ENCODE results near the gene ETS1.

Gene ETS1

DNA sequence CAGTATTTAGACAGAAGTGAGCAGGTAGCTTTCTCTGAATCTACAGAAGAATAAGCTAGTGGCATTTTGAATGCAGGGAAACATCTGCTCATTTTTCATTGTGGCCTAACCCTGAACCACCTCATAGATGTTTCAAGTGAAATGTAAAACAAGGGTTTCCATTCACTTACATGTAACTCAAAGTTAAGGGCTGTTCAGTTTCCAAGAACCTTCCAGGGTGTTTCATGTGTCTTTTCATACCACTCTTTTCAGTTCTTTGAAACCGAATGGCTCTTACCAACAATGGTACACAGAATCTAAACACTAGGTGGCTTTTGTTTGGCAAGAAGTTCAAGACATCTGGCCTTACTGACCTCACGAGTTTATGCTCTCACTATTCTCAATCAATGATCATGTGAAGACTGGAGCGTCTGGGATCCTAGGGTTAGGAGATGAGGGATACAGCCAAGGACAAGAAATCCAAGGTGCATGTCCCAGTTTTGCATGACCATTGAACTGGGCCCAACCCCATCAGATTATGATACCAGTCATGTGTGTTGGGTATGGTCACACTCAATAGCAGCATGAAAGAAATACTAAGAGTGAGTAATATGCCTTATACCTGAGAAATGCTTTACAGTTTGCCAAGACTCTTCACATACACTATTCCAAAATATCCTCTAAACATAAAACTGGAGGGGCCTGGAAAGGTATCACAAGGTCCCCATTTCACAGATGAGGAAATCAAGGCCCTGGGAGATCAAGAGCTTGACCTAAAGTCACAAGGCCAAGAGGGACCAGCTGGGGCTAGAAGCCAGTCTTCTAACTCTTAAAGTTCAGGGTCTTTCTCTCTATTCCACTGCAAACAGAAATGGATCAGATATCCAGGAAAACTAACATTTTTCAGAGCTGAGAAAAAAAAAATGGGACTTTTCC lies 92.7 kb downstream of the ETS1 start:
- Histone ChIP-seq H3K4me1 (ENCODE audit: insufficient read depth, low read length, severe bottlenecking) (peaks cover 80% of the 10 kb centered on the region), H3K36me3 (ENCODE audit: insufficient read depth, low read length) (peaks cover 74% of the 10 kb centered on the region), H3K9me3 (ENCODE audit: low read length) (no peaks in the 10 kb centered on the region), H3K27ac (ENCODE audit: low read depth, low read length, poor library complexity, severe bottlenecking) (peak overlapping the region; percentile 38), H3K4me2 (ENCODE audit: low read length) (peak overlapping the region; percentile 2; the same call in 1 of the 2 replicates), H3K27me3 (ENCODE audit: insufficient read depth, low read length) (no peaks in the 10 kb centered on the region), H3K9ac (ENCODE audit: low read length) (no peak overlapping the region), H2AFZ (ENCODE audit: low read length) (no peak overlapping the region), H3K4me3 (ENCODE audit: low read depth, low read length, poor library complexity, severe bottlenecking) (no peak overlapping the region), H3K79me2 (ENCODE audit: insufficient read depth, low read length) (peaks cover 87% of the 10 kb centered on the region), H4K20me1 (ENCODE audit: insufficient read depth, low read length) (no peaks in the 10 kb centered on the region), H3F3A (ENCODE audit: insufficient read depth, low read length) (no peaks in the 10 kb centered on the region), H3K9me2 (ENCODE audit: low read depth, low read length) (no peaks in the 10 kb centered on the region)
- TF ChIP-seq CTCF (IDR thresholded peaks at IDR 0.05; ENCODE audit: low read length) (peak; percentile 12; the same call in 1 of the 2 replicates), EZH2 (IDR thresholded peaks at IDR 0.05; ENCODE audit: borderline replicate concordance, low read length) (no peak)

- no peak overlapping the region for H2AFZ ChIP-seq (ENCODE audit: low read length)
- H3K79me2 ChIP-seq (ENCODE audit: insufficient read depth, low read length), result peaks cover 76% of the 10 kb centered on the region
- no peaks in the 10 kb centered on the region for H3K9me2 ChIP-seq (ENCODE audit: low read depth, low read length)
- no peaks in the 10 kb centered on the region for H3K27me3 ChIP-seq (ENCODE audit: insufficient read depth, low read length)
- H3K27ac ChIP-seq (ENCODE audit: low read depth, low read length, poor library complexity, severe bottlenecking), result peak overlapping the region; percentile 48
- TF ChIP-seq CTCF (IDR thresholded peaks at IDR 0.05; ENCODE audit: low read length), result no peak
- no peak for TF ChIP-seq EZH2 (IDR thresholded peaks at IDR 0.05; ENCODE audit: borderline replicate concordance, low read length)
- no peaks in the 10 kb centered on the region for H4K20me1 ChIP-seq (ENCODE audit: insufficient read depth, low read length)
- H3K9me3 ChIP-seq (ENCODE audit: low read length), result no peaks in the 10 kb centered on the region
- H3K4me2 ChIP-seq (ENCODE audit: low read length), result no peak overlapping the region
- no peak overlapping the region for H3K4me3 ChIP-seq (ENCODE audit: low read depth, low read length, poor library complexity, severe bottlenecking)
- H3K4me1 ChIP-seq (ENCODE audit: insufficient read depth, low read length, severe bottlenecking), result peaks cover 74% of the 10 kb centered on the region
- no peaks in the 10 kb centered on the region for H3F3A ChIP-seq (ENCODE audit: insufficient read depth, low read length)
- no peak overlapping the region for H3K9ac ChIP-seq (ENCODE audit: low read length)
- H3K36me3 ChIP-seq (ENCODE audit: insufficient read depth, low read length), result peaks cover 75% of the 10 kb centered on the region
These were observed 93.8 kb downstream of the ETS1 start for GRCh38 chr11:128493570-128493965.

DNA sequence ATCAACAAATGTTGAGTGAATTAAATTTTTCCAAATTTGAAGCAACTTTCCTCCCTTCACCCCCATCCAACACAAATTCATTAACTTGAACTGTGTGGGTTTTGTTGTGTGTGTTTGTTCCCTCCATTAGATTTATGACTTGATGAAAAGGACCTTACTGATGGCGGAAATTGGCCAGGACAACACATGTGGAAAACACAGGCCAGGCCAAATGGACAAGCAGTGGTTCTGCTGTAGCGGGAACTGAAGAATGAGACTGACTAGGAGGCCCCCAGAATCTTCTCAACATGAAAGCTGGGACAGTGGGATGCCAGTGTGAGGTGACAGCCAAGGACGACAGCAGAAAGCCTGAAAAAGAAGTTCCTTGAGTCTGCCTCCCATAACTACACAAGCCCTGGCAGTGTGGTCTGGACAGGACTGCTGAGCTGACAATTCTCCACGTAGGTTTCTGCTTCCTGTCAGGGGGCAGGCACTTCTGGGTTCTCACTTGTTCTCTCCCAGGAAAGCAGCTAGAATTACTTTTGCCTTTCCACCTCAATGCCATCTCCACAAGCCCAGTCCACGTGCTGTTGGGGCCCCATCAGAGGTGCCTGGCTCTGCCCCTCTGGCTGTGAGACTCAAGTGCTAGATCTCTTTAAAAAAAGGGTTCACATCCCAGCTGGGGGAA lies 94.3 kb downstream of the ETS1 start:
- no peaks in the 10 kb centered on the region for H4K20me1 ChIP-seq (ENCODE audit: insufficient read depth, low read length)
- H3K9me2 ChIP-seq (ENCODE audit: low read depth, low read length), result no peaks in the 10 kb centered on the region
- no peaks in the 10 kb centered on the region for H3K27me3 ChIP-seq (ENCODE audit: insufficient read depth, low read length)
- peaks cover 76% of the 10 kb centered on the region for H3K36me3 ChIP-seq (ENCODE audit: insufficient read depth, low read length)
- no peak overlapping the region for H3K4me2 ChIP-seq (ENCODE audit: low read length)
- peaks cover 74% of the 10 kb centered on the region for H3K4me1 ChIP-seq (ENCODE audit: insufficient read depth, low read length, severe bottlenecking)
- no peak overlapping the region for H2AFZ ChIP-seq (ENCODE audit: low read length)
- H3K9me3 ChIP-seq (ENCODE audit: low read length), result no peaks in the 10 kb centered on the region
- H3K79me2 ChIP-seq (ENCODE audit: insufficient read depth, low read length), result peaks cover 70% of the 10 kb centered on the region
- peak overlapping the region; percentile 48 for H3K27ac ChIP-seq (ENCODE audit: low read depth, low read length, poor library complexity, severe bottlenecking)
- no peak for TF ChIP-seq CTCF (IDR thresholded peaks at IDR 0.05; ENCODE audit: low read length)
- TF ChIP-seq EZH2 (IDR thresholded peaks at IDR 0.05; ENCODE audit: borderline replicate concordance, low read length), result no peak
- H3K4me3 ChIP-seq (ENCODE audit: low read depth, low read length, poor library complexity, severe bottlenecking), result no peak overlapping the region
- H3F3A ChIP-seq (ENCODE audit: insufficient read depth, low read length), result no peaks in the 10 kb centered on the region
- no peak overlapping the region for H3K9ac ChIP-seq (ENCODE audit: low read length)

Measured in OCI-LY1 (cell line).